ENCODE measurements around the gene ELL. TPM values are rescaled to one million over a fixed set of nuclear protein-coding genes. Genes with fewer than 3 reads are reported as not detected.
A peak's percentile ranks its signal among the peaks of the same experiment; 100 is the strongest.

ELL gene
- polyA plus RNA-seq, 1 of the 3 experiments (the other 2 are of a cell fraction): 7.4 TPM

GRCh38 chr19:18440415-18440877 is 81.4 kb downstream of the ELL start (continued):
- TF ChIP-seq CTCF (IDR thresholded peaks at IDR 0.05): peak; percentile 30
- no peak for TF ChIP-seq TCF12 (IDR thresholded peaks at IDR 0.05)
- TF ChIP-seq, protein P1, sequence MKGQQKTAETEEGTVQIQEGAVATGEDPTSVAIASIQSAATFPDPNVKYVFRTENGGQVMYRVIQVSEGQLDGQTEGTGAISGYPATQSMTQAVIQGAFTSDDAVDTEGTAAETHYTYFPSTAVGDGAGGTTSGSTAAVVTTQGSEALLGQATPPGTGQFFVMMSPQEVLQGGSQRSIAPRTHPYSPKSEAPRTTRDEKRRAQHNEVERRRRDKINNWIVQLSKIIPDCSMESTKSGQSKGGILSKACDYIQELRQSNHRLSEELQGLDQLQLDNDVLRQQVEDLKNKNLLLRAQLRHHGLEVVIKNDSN (IDR thresholded peaks at IDR 0.05; ENCODE audit: borderline replicate concordance, low read depth): no peak

GRCh38 chr19:18439910-18440237 is 82.0 kb downstream of the ELL start:
- H3K36me3 ChIP-seq (replicated peaks in 1 of 2; ENCODE audit: control insufficient read depth in 1 of 2, insufficient read depth in 2 of 2, low read length in 1 of 2): peaks cover 3 to 15% of the 10 kb centered on the region in 2 experiments
- no peaks in the 10 kb centered on the region for H3K79me2 ChIP-seq (ENCODE audit: insufficient read depth)
- peaks cover 16% of the 10 kb centered on the region for H3F3A ChIP-seq (replicated peaks; ENCODE audit: insufficient read depth)
- no peak overlapping the region for H3K4me3 ChIP-seq (ENCODE audit: low read depth in 2 of 2, low read length in 1 of 2)
- H3K9me3 ChIP-seq: no peaks in the 10 kb centered on the region
- TF ChIP-seq POLR2AphosphoS5 (IDR thresholded peaks at IDR 0.05; ENCODE audit: low read depth, low read length) (no peak), EP300 (IDR thresholded peaks at IDR 0.05; ENCODE audit: borderline replicate concordance in 1 of 2, low read depth in 1 of 2, low read length in 1 of 2) (no peak), MXI1 (IDR thresholded peaks at IDR 0.05; ENCODE audit: low read depth, low read length) (no peak), CTCF (IDR thresholded peaks at IDR 0.05) (no peak)
- DNase-seq: no peak
- POLR2A ChIA-PET: interaction anchor here (0.5 kb wide), 1 partner anchor 11 kb away, joined by 3 read pairs; no protein-coding TSS in a partner anchor
- H3K4me1 ChIP-seq (ENCODE audit: control insufficient read depth in 1 of 2, insufficient read depth in 2 of 2, low read depth in 1 of 2, low read length in 1 of 2): peaks cover 0 to 12% of the 10 kb centered on the region in 2 experiments; a peak in 2 of 4 replicates
- H3K27me3 ChIP-seq (ENCODE audit: insufficient read depth): no peaks in the 10 kb centered on the region
- H2AFZ ChIP-seq (ENCODE audit: low read depth): no peak overlapping the region
- no peaks in the 10 kb centered on the region for H4K20me1 ChIP-seq (ENCODE audit: insufficient read depth)
- WGBS (ENCODE audit: low lambda C conversion rate): 95% methylated on average over 9 of the region's 9 CpGs
- H3K9ac ChIP-seq: no peak overlapping the region
- H3K4me2 ChIP-seq: no peak overlapping the region
- no peaks in the 10 kb centered on the region for H3K9me2 ChIP-seq
- H3K27ac ChIP-seq (ENCODE audit: low read depth in 2 of 2, low read length in 1 of 2): no peak overlapping the region
- CTCF ChIA-PET: interaction anchor here (0.9 to 3.9 kb wide), 5 partner anchors 11 to 151 kb away, joined by 4 to 30 read pairs (median 5); partner anchors contain the start of genes REX1BD and SSBP4

DNA sequence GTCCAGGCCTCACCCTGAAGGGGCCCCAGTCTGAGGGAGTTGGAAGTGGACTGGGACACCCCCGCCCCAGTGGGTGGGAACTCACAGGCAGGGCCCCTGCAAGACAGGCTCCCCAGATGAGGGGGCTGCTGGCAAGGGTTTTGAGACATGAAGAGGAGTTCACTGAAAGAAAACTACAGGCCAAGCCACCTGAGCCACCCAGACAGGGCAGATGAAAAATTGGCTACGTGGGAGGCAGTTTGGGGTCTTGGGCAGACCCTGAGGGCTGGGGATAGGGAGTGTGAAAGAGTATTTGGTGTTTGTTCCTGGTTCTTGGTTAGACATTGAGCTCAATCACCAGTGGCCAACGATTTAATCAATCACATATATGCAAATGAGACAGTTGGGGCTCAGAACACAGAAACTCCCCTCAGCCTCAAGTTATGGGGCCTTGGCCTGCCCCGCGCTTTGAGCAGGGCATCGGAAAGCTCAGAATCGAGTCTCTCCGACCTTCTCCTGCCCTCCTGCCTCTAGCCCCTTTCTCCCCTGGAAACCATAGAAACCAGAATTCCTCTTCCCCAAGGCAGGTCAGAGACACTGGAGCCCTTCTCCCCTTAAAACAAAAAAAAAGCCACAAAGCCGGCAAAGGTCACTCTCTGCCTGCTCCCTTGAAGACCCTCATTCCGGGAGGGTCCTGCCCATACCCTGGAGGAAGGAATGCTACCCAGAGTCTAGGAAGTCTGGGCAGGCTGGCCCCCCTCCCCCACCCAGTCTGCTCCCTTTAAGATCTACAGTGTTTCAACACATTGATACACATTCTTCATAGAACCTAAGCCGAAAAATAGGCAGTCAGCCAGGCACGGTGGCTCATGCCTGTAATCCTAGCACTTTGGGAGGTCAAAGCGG is 82.6 kb downstream of the ELL start:
- Histone ChIP-seq H3K36me3 (replicated peaks in 1 of 2; ENCODE audit: control insufficient read depth in 1 of 2, insufficient read depth in 2 of 2, low read length in 1 of 2) (peaks cover 0 to 10% of the 10 kb centered on the region in 2 experiments), H3F3A (replicated peaks; ENCODE audit: insufficient read depth) (peaks cover 21% of the 10 kb centered on the region), H3K4me1 (ENCODE audit: control insufficient read depth in 1 of 2, insufficient read depth in 2 of 2, low read depth in 1 of 2, low read length in 1 of 2) (peaks cover 0 to 16% of the 10 kb centered on the region in 2 experiments; a peak in 2 of 4 replicates), H3K4me2 (no peak overlapping the region), H3K9me2 (no peaks in the 10 kb centered on the region), H3K9ac (no peak overlapping the region), H3K9me3 (no peaks in the 10 kb centered on the region), H2AFZ (ENCODE audit: low read depth) (no peak overlapping the region), H3K27ac (ENCODE audit: low read depth in 2 of 2, low read length in 1 of 2) (no peak overlapping the region), H3K79me2 (ENCODE audit: insufficient read depth) (no peaks in the 10 kb centered on the region), H3K4me3 (ENCODE audit: low read depth in 2 of 2, low read length in 1 of 2) (no peak overlapping the region), H3K27me3 (ENCODE audit: insufficient read depth) (no peaks in the 10 kb centered on the region), H4K20me1 (ENCODE audit: insufficient read depth) (no peaks in the 10 kb centered on the region)
- DNase-seq: no peak
- ChIA-PET POLR2A (interaction anchor here (0.5 kb wide), 1 partner anchor 10 kb away, joined by 3 read pairs; no protein-coding TSS in a partner anchor), CTCF (interaction anchor here (0.9 to 3.9 kb wide), 6 partner anchors 9 to 151 kb away, joined by 3 to 30 read pairs (median 4); partner anchors contain the start of gene SSBP4)
- 89% methylated on average over 13 of the region's 13 CpGs for whole genome bisulfite sequencing (ENCODE audit: low lambda C conversion rate)
- no peak for TF ChIP-seq REST (IDR thresholded peaks at IDR 0.05; ENCODE audit: low read depth, low read length)
- TF ChIP-seq, protein P2, sequence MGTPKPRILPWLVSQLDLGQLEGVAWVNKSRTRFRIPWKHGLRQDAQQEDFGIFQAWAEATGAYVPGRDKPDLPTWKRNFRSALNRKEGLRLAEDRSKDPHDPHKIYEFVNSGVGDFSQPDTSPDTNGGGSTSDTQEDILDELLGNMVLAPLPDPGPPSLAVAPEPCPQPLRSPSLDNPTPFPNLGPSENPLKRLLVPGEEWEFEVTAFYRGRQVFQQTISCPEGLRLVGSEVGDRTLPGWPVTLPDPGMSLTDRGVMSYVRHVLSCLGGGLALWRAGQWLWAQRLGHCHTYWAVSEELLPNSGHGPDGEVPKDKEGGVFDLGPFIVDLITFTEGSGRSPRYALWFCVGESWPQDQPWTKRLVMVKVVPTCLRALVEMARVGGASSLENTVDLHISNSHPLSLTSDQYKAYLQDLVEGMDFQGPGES (IDR thresholded peaks at IDR 0.05; ENCODE audit: low read depth, low read length): no peak
- no peak for TF ChIP-seq MEF2A (IDR thresholded peaks at IDR 0.05; ENCODE audit: borderline replicate concordance, low read depth)
- no peak for TF ChIP-seq CHD2 (IDR thresholded peaks at IDR 0.05; ENCODE audit: low read length, partially characterized antibody)
- TF ChIP-seq RFX5 (IDR thresholded peaks at IDR 0.05; ENCODE audit: low read length): no peak
- no peak for TF ChIP-seq MXI1 (IDR thresholded peaks at IDR 0.05; ENCODE audit: low read depth, low read length)
